ENCODE results near the gene MAD2L2.

GRCh38 chr1:11626551-11626950 lies 54.4 kb downstream of the MAD2L2 start:
- TF ChIP-seq REST (IDR thresholded peaks at IDR 0.05; ENCODE audit: low read depth) (no peak), TEAD4 (IDR thresholded peaks at IDR 0.05) (no peak), ZBTB7A (IDR thresholded peaks at IDR 0.05; ENCODE audit: low read depth) (no peak), RAD21 (IDR thresholded peaks at IDR 0.05; ENCODE audit: low read depth) (no peak), CREB1 (IDR thresholded peaks at IDR 0.05; ENCODE audit: low read depth) (no peak), NFIC (IDR thresholded peaks at IDR 0.05) (no peak)
- TF ChIP-seq, protein P1, sequence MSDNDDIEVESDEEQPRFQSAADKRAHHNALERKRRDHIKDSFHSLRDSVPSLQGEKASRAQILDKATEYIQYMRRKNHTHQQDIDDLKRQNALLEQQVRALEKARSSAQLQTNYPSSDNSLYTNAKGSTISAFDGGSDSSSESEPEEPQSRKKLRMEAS (IDR thresholded peaks at IDR 0.05) = no peak

All from Ishikawa (cell line).